ENCODE results near the gene OTUD4. TPM values are rescaled to one million over a fixed set of nuclear protein-coding genes. Genes with fewer than 3 reads are reported as not detected.

Gene OTUD4
- total RNA-seq, 1 experiment from 2014 or later: 13.6 TPM

DNA sequence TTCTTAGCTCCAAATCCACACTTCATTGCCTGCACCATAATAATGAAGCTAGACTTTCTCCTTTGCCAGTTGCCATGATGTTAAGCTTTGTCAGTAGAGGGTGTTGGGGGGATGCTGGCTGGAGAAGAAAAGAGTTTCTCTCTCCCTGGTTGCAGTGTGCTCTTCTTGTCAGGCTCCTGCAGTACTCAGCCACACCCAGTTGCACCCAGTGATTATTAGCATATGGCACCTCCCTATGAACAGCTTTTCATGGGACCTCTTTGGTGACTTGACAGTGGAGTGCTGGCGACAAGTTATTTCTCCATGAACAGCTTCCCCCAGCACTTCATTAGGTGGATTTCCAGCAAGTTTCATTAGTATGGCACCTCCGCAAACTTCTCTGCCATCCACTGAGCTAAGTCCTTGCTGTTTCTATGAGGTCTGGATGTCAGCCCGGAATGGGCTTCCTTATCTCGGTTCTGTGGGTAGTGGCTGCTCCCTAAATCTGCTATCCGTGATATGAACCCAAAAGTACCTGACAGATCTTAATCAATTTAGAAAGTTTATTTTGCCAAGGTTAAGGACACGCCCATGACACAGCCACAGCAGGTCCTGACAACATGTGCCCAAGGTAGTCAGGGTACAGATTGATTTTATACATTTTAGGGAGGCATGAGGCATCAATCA lies 18.8 kb upstream of the OTUD4 start:
- H3K4me1 ChIP-seq (ENCODE audit: insufficient read depth, low read length): peaks cover 8% of the 10 kb centered on the region
- ATAC-seq (no peak), DNase-seq (no peak)
- TF ChIP-seq, protein P1, sequence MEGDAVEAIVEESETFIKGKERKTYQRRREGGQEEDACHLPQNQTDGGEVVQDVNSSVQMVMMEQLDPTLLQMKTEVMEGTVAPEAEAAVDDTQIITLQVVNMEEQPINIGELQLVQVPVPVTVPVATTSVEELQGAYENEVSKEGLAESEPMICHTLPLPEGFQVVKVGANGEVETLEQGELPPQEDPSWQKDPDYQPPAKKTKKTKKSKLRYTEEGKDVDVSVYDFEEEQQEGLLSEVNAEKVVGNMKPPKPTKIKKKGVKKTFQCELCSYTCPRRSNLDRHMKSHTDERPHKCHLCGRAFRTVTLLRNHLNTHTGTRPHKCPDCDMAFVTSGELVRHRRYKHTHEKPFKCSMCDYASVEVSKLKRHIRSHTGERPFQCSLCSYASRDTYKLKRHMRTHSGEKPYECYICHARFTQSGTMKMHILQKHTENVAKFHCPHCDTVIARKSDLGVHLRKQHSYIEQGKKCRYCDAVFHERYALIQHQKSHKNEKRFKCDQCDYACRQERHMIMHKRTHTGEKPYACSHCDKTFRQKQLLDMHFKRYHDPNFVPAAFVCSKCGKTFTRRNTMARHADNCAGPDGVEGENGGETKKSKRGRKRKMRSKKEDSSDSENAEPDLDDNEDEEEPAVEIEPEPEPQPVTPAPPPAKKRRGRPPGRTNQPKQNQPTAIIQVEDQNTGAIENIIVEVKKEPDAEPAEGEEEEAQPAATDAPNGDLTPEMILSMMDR (conservative IDR thresholded peaks at IDR 0.05; ENCODE audit: low read depth, low read length): no peak
- no peak for TF ChIP-seq EZH2 (IDR thresholded peaks at IDR 0.05; ENCODE audit: low read length, unreplicated experiment)
- no peak for TF ChIP-seq EZH2phosphoT487 (IDR thresholded peaks at IDR 0.05; ENCODE audit: borderline replicate concordance, low read length)
- no peak overlapping the region for H3K9ac ChIP-seq (ENCODE audit: low read length)
- H4K20me1 ChIP-seq (ENCODE audit: low read length): no peaks in the 10 kb centered on the region
- no peaks in the 10 kb centered on the region for H3K9me3 ChIP-seq (ENCODE audit: low read length)
- H2AFZ ChIP-seq (ENCODE audit: low read length): no peak overlapping the region
- intact Hi-C loops (cut with micrococcal nuclease): no loop called here
- no peak overlapping the region for H3K4me2 ChIP-seq (ENCODE audit: low read length)
- H3K4me3 ChIP-seq (ENCODE audit: low read length): no peak overlapping the region
- CTCF ChIA-PET: no interaction called here
- H3K36me3 ChIP-seq (ENCODE audit: low read depth, low read length): no peaks in the 10 kb centered on the region
- BruUV-seq (replicated peaks): no TSS peak
- no peak overlapping the region for H3K27ac ChIP-seq (ENCODE audit: low read length)
- no peaks in the 10 kb centered on the region for H3K27me3 ChIP-seq (ENCODE audit: low read length)
- no peaks in the 10 kb centered on the region for H3K79me2 ChIP-seq (ENCODE audit: low read length)
- H3K9me2 ChIP-seq (replicated peaks; ENCODE audit: low read length): no peaks in the 10 kb centered on the region
- no peaks in the 10 kb centered on the region for H3F3A ChIP-seq (ENCODE audit: low read length, unreplicated experiment)
- POLR2A ChIA-PET (ENCODE audit: unreplicated experiment): no interaction called here

DNA sequence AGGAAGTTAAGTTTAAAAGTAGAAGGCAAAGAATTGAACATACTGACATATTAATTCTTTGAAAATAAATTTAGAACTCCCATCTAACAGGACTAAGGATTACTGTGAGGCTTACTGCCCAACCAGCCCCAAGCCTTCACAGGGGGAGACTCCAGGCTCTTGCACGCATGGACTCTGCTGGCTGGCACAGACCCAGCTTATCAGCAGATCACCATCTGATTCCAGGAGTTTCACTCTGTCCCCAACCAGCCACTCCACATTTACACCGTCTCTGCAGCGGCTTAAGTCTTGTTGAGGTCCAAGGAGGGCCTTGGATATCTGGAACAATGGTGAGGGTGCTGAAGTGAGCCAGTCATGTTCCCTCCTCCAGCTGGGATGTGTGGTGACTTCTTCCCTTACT lies 16.4 kb upstream of the OTUD4 start:
- no peaks in the 10 kb centered on the region for H3K9me2 ChIP-seq (replicated peaks; ENCODE audit: low read length)
- no peaks in the 10 kb centered on the region for H4K20me1 ChIP-seq (ENCODE audit: low read length)
- no peak overlapping the region for H3K9ac ChIP-seq (ENCODE audit: low read length)
- H3K4me1 ChIP-seq (ENCODE audit: insufficient read depth, low read length): peaks cover 8% of the 10 kb centered on the region
- TF ChIP-seq, protein P1 (conservative IDR thresholded peaks at IDR 0.05; ENCODE audit: low read depth, low read length): no peak
- no peak for TF ChIP-seq EZH2phosphoT487 (IDR thresholded peaks at IDR 0.05; ENCODE audit: borderline replicate concordance, low read length)
- TF ChIP-seq EZH2 (IDR thresholded peaks at IDR 0.05; ENCODE audit: low read length, unreplicated experiment): no peak
- ChIA-PET POLR2A (ENCODE audit: unreplicated experiment) (no interaction called here), CTCF (no interaction called here)
- no peak for ATAC-seq
- H3K27me3 ChIP-seq (ENCODE audit: low read length): no peaks in the 10 kb centered on the region
- no peaks in the 10 kb centered on the region for H3K36me3 ChIP-seq (ENCODE audit: low read depth, low read length)
- intact Hi-C loops (cut with micrococcal nuclease): no loop called here
- H3F3A ChIP-seq (ENCODE audit: low read length, unreplicated experiment): no peaks in the 10 kb centered on the region
- H3K4me3 ChIP-seq (ENCODE audit: low read length): no peak overlapping the region
- DNase-seq: no peak
- H3K4me2 ChIP-seq (ENCODE audit: low read length): no peak overlapping the region
- BruUV-seq (replicated peaks): no TSS peak
- H2AFZ ChIP-seq (ENCODE audit: low read length): no peak overlapping the region
- no peaks in the 10 kb centered on the region for H3K79me2 ChIP-seq (ENCODE audit: low read length)
- no peaks in the 10 kb centered on the region for H3K9me3 ChIP-seq (ENCODE audit: low read length)
- H3K27ac ChIP-seq (ENCODE audit: low read length): no peak overlapping the region
